Medulla oblongata (tissue), 1 donor: ENCODE results near the gene PDE1C.
A peak's percentile ranks its signal among the peaks of the same experiment; 100 is the strongest.

Experiments
- DNase-seq: peaks from one replicate; pipeline ENCODE4 v3.0.0-alpha.2; 2015; ENCODE audit errors: extremely low spot score

The PDE1C gene

GRCh38 chr7:31991846-31992245 lies 78.4 kb downstream of the PDE1C start:
- DNase-seq: no peak

- no peak for DNase-seq
These were observed 78.8 kb downstream of the PDE1C start for GRCh38 chr7:31991406-31991805.

GRCh38 chr7:31986878-31987518 lies 83.2 kb downstream of the PDE1C start:
- DNase-seq: no peak

GRCh38 chr7:31982962-31983361 lies 87.2 kb downstream of the PDE1C start:
- no peak for DNase-seq

- DNase-seq: no peak
These were observed 88.3 kb downstream of the PDE1C start for GRCh38 chr7:31981874-31982390.

- DNase-seq: no peak
These were observed 90.4 kb downstream of the PDE1C start for GRCh38 chr7:31979690-31980330.

- DNase-seq: no peak
These were observed 94.7 kb downstream of the PDE1C start for GRCh38 chr7:31975546-31975945.

GRCh38 chr7:31974351-31974750 lies 95.9 kb downstream of the PDE1C start:
- DNase-seq: no peak

- no peak for DNase-seq
These were observed 99.0 kb downstream of the PDE1C start for GRCh38 chr7:31971049-31971667.

GRCh38 chr7:31970501-31970900 lies 99.7 kb downstream of the PDE1C start:
- DNase-seq: no peak

GRCh38 chr7:31963569-31964175 lies 106.5 kb downstream of the PDE1C start:
- no peak for DNase-seq

GRCh38 chr7:31962246-31962645 lies 108.0 kb downstream of the PDE1C start:
- DNase-seq: no peak

- DNase-seq: no peak
These were observed 112.0 kb downstream of the PDE1C start for GRCh38 chr7:31958226-31958625.

GRCh38 chr7:31957756-31958155 lies 112.5 kb downstream of the PDE1C start:
- DNase-seq: no peak

GRCh38 chr7:31957090-31957720 lies 113.0 kb downstream of the PDE1C start:
- peak; percentile 18 for DNase-seq

- DNase-seq: no peak
These were observed 114.6 kb downstream of the PDE1C start for GRCh38 chr7:31955641-31956040.

- DNase-seq: no peak
These were observed 115.2 kb downstream of the PDE1C start for GRCh38 chr7:31955021-31955420.

GRCh38 chr7:31954500-31954899 lies 115.7 kb downstream of the PDE1C start:
- no peak for DNase-seq

- no peak for DNase-seq
These were observed 116.8 kb downstream of the PDE1C start for GRCh38 chr7:31953432-31953831.

GRCh38 chr7:31950091-31950755 lies 120.0 kb downstream of the PDE1C start:
- no peak for DNase-seq

GRCh38 chr7:31948029-31948428 lies 122.2 kb downstream of the PDE1C start:
- no peak for DNase-seq

GRCh38 chr7:31940167-31940566 lies 130.0 kb downstream of the PDE1C start:
- DNase-seq: no peak
